ENCODE results near the gene RSBN1L.
"Not testable (repeated sequence)": the region's sequence is repeated elsewhere in the genome, so short reads cannot be mapped to it uniquely, and the experiment has no call there.

RSBN1L gene

DNA sequence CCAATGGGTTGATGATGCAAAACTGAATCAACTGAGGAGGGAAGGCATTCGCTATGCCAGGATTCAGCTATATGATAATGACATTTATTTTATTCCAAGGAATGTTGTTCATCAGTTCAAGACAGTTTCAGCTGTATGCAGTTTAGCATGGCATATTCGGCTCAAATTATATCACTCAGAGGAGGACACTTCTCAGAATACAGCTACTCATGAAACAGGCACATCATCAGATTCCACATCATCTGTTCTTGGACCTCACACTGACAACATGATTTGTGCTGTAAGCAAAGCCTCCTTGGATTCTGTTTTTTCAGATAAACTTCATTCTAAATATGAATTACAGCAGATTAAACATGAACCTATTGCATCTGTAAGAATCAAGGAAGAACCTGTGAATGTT, 82.3 kb downstream of the RSBN1L start:
- no peak for DNase-seq

DNA sequence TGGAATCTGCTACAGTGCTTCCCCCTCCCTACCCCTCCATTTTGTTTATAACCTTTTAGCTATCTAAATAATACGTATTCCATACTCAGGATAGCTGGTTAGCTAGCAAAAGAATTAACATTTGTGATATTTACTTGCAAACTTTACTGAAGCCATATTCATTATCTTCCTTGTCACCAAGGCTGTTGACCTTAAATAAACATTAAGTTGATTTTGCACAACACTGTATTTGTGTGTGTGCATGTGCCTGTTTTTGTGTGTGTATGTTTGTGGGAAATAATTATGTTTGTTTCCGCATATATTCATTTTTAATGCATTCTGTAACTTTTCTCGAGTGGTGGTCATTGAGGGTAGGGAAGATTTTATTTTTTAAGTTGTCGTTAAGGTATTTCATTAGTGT, 86.1 kb downstream of the RSBN1L start:
- DNase-seq: no peak

DNA sequence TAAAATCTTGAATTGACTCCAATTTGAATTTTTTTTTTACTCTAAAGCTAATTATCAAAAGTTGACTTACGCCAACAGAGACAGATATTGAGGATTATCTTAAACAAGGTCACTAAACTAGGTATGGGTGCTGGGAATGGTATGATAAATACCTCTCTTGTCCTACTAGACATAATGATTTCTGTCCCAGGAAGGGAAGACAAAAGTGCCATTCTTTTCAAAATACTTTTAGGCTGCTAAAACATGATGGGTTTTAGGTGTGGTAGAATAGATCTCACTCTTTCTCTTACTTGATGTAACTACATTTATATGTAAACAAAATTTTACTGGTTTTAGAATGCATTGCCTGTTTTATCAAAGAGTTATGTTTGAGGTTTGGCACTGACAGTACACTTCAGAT, 86.9 kb downstream of the RSBN1L start:
- no peak for DNase-seq

- DNase-seq: no peak
Observed at GRCh38 chr7:77783545-77783944, 87.3 kb downstream of the RSBN1L start.

- not testable (repeated sequence) for DNase-seq
Observed at GRCh38 chr7:77784426-77784825, 88.2 kb downstream of the RSBN1L start.

DNA sequence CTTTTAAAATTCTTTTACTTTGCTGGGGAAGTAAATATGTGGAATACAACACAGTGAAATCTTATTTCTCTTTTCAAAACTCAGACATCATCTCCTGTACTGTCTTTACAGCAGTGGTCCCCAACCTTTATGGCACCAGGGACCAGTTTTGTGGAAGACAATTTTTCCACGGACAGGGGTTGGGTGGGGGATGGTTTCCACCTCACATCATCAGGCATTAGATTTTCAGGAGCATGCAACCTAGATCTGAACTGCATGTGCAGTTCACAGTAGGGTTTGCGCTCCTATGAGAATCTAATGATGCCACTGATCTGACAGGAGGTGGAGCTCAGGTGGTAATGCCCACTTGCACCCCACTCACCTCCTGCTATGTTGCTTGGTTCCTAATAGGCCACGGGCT, 89.8 kb downstream of the RSBN1L start:
- DNase-seq: no peak

DNA sequence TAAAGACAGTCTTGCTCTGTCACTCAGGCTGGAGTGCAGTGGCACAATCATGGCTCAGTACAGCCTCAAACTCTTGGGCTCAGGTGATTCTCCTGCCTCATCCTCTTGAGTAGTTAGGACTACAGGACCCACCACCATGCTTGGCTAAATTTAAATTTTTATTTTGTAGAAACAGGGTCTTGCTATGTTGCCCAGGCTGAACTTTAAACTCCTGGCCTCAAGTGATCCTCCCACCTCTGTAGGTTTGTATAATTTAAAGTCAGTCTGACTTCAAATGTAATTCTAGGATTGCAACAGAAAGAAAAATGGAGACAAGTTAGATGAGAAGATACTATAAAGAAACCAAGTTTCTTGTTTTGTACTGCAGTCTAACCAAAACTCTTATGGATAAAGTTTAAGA, 90.5 kb downstream of the RSBN1L start:
- DNase-seq: no peak

- no peak for DNase-seq
Observed at GRCh38 chr7:77788327-77788902, 92.2 kb downstream of the RSBN1L start.

DNA sequence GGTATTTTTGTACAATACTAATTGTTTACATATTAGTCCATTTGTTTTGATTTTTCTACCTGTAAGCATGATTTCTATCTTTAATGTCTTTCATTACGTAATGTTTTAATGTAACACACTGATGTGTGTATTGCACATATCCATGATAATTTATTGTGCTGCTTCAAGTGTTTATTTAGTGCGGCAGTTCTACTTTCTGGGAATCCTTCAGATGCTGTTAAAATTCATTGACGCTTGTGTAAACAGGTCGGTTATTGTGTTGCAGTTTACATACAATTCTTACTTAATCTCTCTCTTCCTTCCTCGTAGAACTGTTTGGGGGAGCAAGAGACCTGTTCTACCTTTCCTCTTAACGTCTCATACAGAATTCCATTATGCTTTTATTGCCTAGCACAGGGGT, 95.1 kb downstream of the RSBN1L start:
- no peak for DNase-seq

GRCh38 chr7:77791956-77792355, 95.7 kb downstream of the RSBN1L start:
- DNase-seq: no peak

GRCh38 chr7:77794000-77794399, 97.7 kb downstream of the RSBN1L start:
- DNase-seq: no peak

DNA sequence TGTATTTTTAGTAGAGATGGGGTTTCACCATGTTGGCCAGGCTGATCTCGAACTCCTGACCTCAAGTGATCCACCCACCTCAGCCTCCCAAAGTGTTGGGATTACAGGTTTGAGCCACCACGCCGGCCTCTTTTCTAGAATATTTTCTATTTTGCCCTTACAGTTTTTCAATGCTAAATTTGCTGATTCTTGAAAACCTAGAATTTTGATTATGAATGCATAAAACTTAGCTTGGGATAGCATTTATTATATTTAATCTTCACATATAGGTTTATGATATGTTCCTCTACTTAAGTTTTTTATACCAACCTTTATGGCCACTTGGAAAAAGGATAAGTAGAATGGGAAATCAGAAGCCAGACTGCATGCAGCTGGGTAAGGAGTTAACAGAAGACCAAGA, 99.8 kb downstream of the RSBN1L start:
- DNase-seq: no peak

GRCh38 chr7:77796960-77797359, 100.7 kb downstream of the RSBN1L start:
- no peak for DNase-seq

- DNase-seq: peak in 1 of 2 experiments; percentile 41
Observed at GRCh38 chr7:77797734-77798393, 101.6 kb downstream of the RSBN1L start.

GRCh38 chr7:77798394-77799077, 102.3 kb downstream of the RSBN1L start, which contains the start of the genes PHTF2 and TMEM60:
Gene PHTF2, plus strand, starts transcription at chr7:77798773.
Gene TMEM60, minus strand, starts transcription at chr7:77798434. Its CDS starts 4,061 bp downstream, at chr7:77794373.
- DNase-seq: peak; percentile 100

DNA sequence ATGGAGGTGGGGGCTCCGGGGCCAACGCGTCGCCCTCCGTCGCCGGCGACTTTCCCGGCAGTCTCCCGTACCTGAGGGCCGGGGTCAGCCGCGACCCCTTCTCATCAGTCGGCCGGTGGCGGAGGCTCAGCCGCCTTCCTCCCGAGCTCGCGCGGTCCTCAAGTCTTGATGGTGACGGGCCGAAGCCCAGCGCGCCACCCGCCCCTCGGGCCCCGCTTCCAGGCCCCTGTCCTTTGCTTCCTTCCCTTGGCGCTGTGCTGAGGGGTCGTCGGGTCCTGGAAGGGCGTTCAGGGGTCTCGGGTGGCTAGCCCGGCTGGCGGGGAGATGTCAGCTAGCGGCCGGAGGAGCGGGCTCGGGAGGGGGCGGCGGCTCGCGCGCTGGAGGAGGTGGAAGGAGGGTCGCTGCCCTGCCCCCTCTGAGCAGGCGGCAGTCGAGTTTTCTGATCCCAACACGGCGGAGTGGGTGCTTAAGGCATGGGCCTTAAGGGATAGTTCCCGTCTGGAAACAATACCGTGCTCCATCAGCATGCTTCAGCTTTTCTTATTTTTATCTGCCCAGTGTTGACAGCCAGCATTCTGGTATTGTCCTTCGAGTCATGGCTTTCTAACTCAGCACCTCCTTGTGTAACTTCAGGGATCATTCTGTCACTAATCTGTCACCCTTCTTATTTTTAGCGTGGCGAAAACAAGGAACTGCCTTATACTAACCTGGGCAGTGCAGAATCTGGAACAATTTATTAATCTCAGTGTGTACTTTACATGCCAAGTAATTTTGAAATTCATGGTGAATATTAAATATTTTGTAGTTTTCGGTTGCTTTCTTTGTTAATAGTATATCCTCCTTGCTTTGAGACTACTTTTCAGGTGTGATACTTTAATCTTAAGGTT, 103.1 kb downstream of the RSBN1L start:
- peak; percentile 71 to 85 for DNase-seq

DNA sequence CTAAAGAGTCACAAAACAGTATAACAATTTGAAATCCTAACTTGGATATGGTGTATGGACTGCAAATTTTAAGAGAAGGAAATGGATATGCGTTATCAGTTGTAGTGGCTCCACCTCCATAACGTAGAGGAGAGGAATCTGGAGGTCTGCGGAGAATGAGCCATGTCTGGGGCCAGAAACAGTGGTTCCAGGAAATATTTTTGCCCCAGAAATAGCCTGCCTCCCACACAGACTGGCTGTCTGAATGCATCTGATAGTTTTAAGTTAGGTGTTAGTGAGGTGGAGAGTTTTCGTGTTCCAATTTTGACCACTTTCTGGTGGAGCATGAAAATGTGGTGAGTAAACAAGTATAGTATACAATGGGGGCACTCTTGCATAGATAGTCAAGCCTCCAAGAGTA, 103.9 kb downstream of the RSBN1L start:
- peak; percentile 13 to 18 for DNase-seq

DNA sequence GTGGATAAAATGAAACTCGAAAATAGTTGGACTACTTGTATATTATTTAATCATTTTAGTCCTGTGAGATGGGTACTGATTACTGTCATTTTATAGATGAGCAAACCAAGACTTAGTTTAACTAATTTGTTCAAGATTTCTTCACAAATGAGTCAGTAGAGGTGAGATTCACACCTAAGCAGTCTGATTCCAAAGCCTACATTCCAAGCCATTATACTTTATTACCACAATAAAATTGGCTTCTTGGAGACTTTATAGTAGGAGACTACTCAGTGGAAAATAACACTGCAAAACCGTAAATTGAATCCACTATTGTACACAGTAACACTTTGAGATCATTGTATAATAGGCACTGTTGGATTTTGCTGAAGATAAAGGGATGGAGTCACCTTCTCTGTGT, 104.5 kb downstream of the RSBN1L start:
- no peak for DNase-seq

GRCh38 chr7:77802557-77803405, 106.5 kb downstream of the RSBN1L start:
- no peak for DNase-seq

DNA sequence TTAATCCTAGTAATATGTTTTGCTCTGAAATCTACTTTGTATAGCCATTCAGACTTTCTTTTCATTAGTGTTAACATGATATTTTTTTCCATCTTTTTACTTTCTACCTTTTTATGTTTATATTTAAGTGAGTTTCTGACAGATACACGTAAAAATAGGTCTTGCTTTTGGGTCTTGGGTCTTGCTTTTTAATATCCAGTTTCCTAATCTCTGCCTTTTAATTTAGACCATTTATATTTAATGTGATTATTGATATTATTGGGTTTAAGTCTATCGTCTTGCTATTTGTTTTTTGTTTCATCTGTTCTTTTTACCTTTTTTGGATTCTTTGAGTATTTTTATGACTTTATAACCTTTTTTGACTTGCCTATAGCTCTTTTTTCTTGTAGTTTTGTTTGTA, 110.2 kb downstream of the RSBN1L start:
- DNase-seq: no peak

GRCh38 chr7:77808517-77808916, 112.3 kb downstream of the RSBN1L start:
- no peak for DNase-seq

Data from Kasumi-1 (cell line).